IMR-90 (cell line): ENCODE measurements around the gene MCMBP. TPM values are rescaled to one million over a fixed set of nuclear protein-coding genes. Genes with fewer than 3 reads are reported as not detected.
A peak's percentile ranks its signal among the peaks of the same experiment; 100 is the strongest.

Source experiments
- ATAC-seq: fragments of 200-7000 bp; cut with Tn5 transposase; 2 replicates; pipeline ENCODE4 v1.9.1; 2020; ENCODE audit warnings: low read depth, mild to moderate bottlenecking, moderate library complexity
- BruUV-seq: library from RNA; stranded (reverse); fragments of 400-500 nt; replicated peaks from 2 replicates; lab custom pipeline; 2021; lab: Mats Ljungman, UMichigan
- CTCF ChIA-PET: fragments of 300-600 bp; formaldehyde crosslinking; extraction: SDS; loops from one replicate; lab custom pipeline; 2021; ENCODE audit warnings: antibody characterized with exemption; lab: Yijun Ruan, JAX
- POLR2A ChIA-PET: fragments of 300-600 bp; sonication (Branson Sonifier 250); formaldehyde crosslinking; loops from one replicate; lab custom pipeline; 2022; ENCODE audit warnings: antibody characterized with exemption; ENCODE audit not compliant: unreplicated experiment; lab: Charles Lee
- DNase-seq: peaks from one replicate; pipeline ENCODE4 v3.0.0; 2013
- H2AFZ ChIP-seq: replicated peaks from 2 replicates; pipeline ENCODE3; 2013; ENCODE audit warnings: low read length, mild to moderate bottlenecking; ENCODE audit not compliant: poor library complexity
- H2AK5ac ChIP-seq: 2 replicates; pipeline ENCODE4 v1.6.1; 2013; ENCODE audit warnings: low read depth, low read length, inconsistent platforms
- H2AK9ac ChIP-seq: replicated peaks from 2 replicates; pipeline ENCODE3; 2013; ENCODE audit warnings: mild to moderate bottlenecking, low read depth, low read length, moderate library complexity; ENCODE audit not compliant: poor library complexity
- H2BK120ac ChIP-seq: 2 replicates; pipeline ENCODE4 v1.6.1; 2013; ENCODE audit warnings: low read depth, low read length, inconsistent platforms
- H2BK15ac ChIP-seq: 3 replicates; pipeline ENCODE4 v1.6.1; 2013; ENCODE audit warnings: low read depth, low read length, inconsistent platforms
- H2BK20ac ChIP-seq: 2 replicates; pipeline ENCODE4 v1.6.1; 2013; ENCODE audit warnings: low read depth, mild to moderate bottlenecking, inconsistent platforms, low read length, moderate library complexity
- H2BK5ac ChIP-seq: 2 replicates; pipeline ENCODE4 v1.6.1; 2013; ENCODE audit warnings: mild to moderate bottlenecking, low read depth, low read length, inconsistent platforms; ENCODE audit not compliant: poor library complexity, severe bottlenecking
- H3K14ac ChIP-seq: replicated peaks from 2 replicates; pipeline ENCODE4 v1.6.1; 2013; ENCODE audit warnings: low read depth, low read length, inconsistent platforms
- H3K18ac ChIP-seq: 2 replicates; pipeline ENCODE4 v1.6.1; 2013; ENCODE audit warnings: low read depth, low read length, control low read depth
- H3K23ac ChIP-seq: 2 replicates; pipeline ENCODE4 v1.6.1; 2013; ENCODE audit warnings: low read depth, low read length, inconsistent platforms
- H3K27ac ChIP-seq: 2 replicates; pipeline ENCODE4 v1.5.1; 2013; ENCODE audit warnings: mild to moderate bottlenecking, control low read depth, low read length; ENCODE audit not compliant: insufficient read depth
- H3K27me3 ChIP-seq: 2 replicates; pipeline ENCODE4 v1.6.1; 2013; ENCODE audit warnings: low read length; ENCODE audit not compliant: control insufficient read depth, insufficient read depth
- H3K36me3 ChIP-seq: 2 replicates; pipeline ENCODE4 v1.6.1; 2013; ENCODE audit warnings: low read length, mixed read lengths; ENCODE audit not compliant: control insufficient read depth, insufficient read depth
- H3K4ac ChIP-seq: 2 replicates; pipeline ENCODE4 v1.6.1; 2013; ENCODE audit warnings: low read depth, low read length, inconsistent platforms
- H3K4me1 ChIP-seq: 2 replicates; pipeline ENCODE4 v1.6.1; 2013; ENCODE audit warnings: low read length, mixed read lengths; ENCODE audit not compliant: control insufficient read depth, insufficient read depth
- H3K4me2 ChIP-seq: 2 replicates; pipeline ENCODE4 v1.6.1; 2013; ENCODE audit warnings: low read depth, mild to moderate bottlenecking, control low read depth, low read length, moderate library complexity
- H3K4me3 ChIP-seq: 2 replicates; pipeline ENCODE4 v1.5.1; 2013; ENCODE audit warnings: low read depth, mild to moderate bottlenecking, control low read depth, low read length, moderate library complexity; ENCODE audit not compliant: insufficient read depth
- H3K56ac ChIP-seq: 2 replicates; pipeline ENCODE4 v1.6.1; 2013; ENCODE audit warnings: low read length, inconsistent platforms; ENCODE audit not compliant: insufficient read depth; ENCODE audit errors: extremely low read depth
- H3K79me1 ChIP-seq, 2 experiments: 2 replicates each; pipeline ENCODE4 v1.6.1; 2013; ENCODE audit warnings: low read length in 2 of 2, inconsistent platforms in 1 of 2, low read depth in 1 of 2
- H3K9ac ChIP-seq: 2 replicates; pipeline ENCODE4 v1.6.1; 2013; ENCODE audit warnings: low read depth, low read length, control low read depth
- H3K9me1 ChIP-seq: 2 replicates; pipeline ENCODE4 v1.6.1; 2013; ENCODE audit warnings: low read length, inconsistent platforms; ENCODE audit not compliant: insufficient read depth
- H3K9me3 ChIP-seq: 2 replicates; pipeline ENCODE4 v1.6.1; 2013; ENCODE audit warnings: low read length; ENCODE audit not compliant: control insufficient read depth, insufficient read depth
- H4K20me1 ChIP-seq: 2 replicates; pipeline ENCODE4 v1.6.1; 2013; ENCODE audit warnings: low read length, inconsistent platforms; ENCODE audit not compliant: insufficient read depth
- H4K5ac ChIP-seq: 2 replicates; pipeline ENCODE4 v1.6.1; 2013; ENCODE audit warnings: mild to moderate bottlenecking, low read depth, low read length, control low read depth
- H4K8ac ChIP-seq, 2 experiments: 2 replicates each; pipeline ENCODE4 v1.6.1; 2013; ENCODE audit warnings: low read depth in 2 of 2, low read length in 2 of 2, control low read depth in 1 of 2, inconsistent platforms in 1 of 2
- H4K91ac ChIP-seq: 2 replicates; pipeline ENCODE4 v1.6.1; 2013; ENCODE audit warnings: low read depth, low read length, inconsistent platforms; ENCODE audit not compliant: insufficient read depth
- BHLHE40 ChIP-seq: fragments of 150-350 bp; IDR thresholded peaks from 2 replicates; pipeline ENCODE4 v1.6.1; 2016; ENCODE audit warnings: mild to moderate bottlenecking, low read depth, low read length
- CEBPB ChIP-seq: IDR thresholded peaks from 2 replicates; pipeline ENCODE4 v1.6.1; 2012; ENCODE audit warnings: low read depth, low read length, improper control_type of control experiment
- CHD1 ChIP-seq: IDR thresholded peaks from 2 replicates; pipeline ENCODE4 v1.6.1; 2012; ENCODE audit warnings: low read depth, low read length, improper control_type of control experiment
- ELK1 ChIP-seq: fragments of 150-350 bp; IDR thresholded peaks from 2 replicates; pipeline ENCODE4 v1.6.1; 2016; ENCODE audit warnings: low read depth, mild to moderate bottlenecking, low read length, moderate library complexity, borderline replicate concordance
- NFE2L2 ChIP-seq: fragments of 150-350 bp; IDR thresholded peaks from 2 replicates; pipeline ENCODE4 v1.6.1; 2016; ENCODE audit warnings: low read depth, mild to moderate bottlenecking, low read length
- POLR2A ChIP-seq: IDR thresholded peaks from 2 replicates; pipeline ENCODE4 v1.6.1; 2012; ENCODE audit warnings: mild to moderate bottlenecking, low read depth, low read length
- RCOR1 ChIP-seq: IDR thresholded peaks from 2 replicates; pipeline ENCODE4 v1.6.1; 2012; ENCODE audit warnings: mild to moderate bottlenecking, low read length, improper control_type of control experiment; ENCODE audit not compliant: insufficient replicate concordance
- SMC3 ChIP-seq: fragments of 150-350 bp; IDR thresholded peaks from 2 replicates; pipeline ENCODE4 v1.6.1; 2016; ENCODE audit warnings: low read depth, mild to moderate bottlenecking, antibody characterized with exemption, low read length, moderate library complexity
- USF2 ChIP-seq: fragments of 150-350 bp; IDR thresholded peaks from 2 replicates; pipeline ENCODE4 v1.6.1; 2017; ENCODE audit warnings: mild to moderate bottlenecking, antibody characterized with exemption, low read length, low read depth
- WGBS, 2 experiments: methylation state at CpG; one replicate each; pipeline versions ENCODE4 v1.1.5 to v1.1.7; 2013; ENCODE audit warnings: missing lambda C conversion rate in 2 of 2; ENCODE audit not compliant: insufficient read length in 1 of 2; ENCODE audit errors: extremely low coverage in 2 of 2; 5-methylcytosine and 5-hydroxymethylcytosine counted together
- dilution Hi-C: fragments of 300-500 bp; cut with HindIII; formaldehyde crosslinking; loops from one replicate; pipeline ENCODE4 v1.14.3; 2018; ENCODE audit warnings: low sequenced_read_pairs; ENCODE audit not compliant: unreplicated experiment
- in situ Hi-C: fragments of 300-500 bp; cut with MboI; formaldehyde crosslinking; loops from 3 replicates; pipeline ENCODE4 v1.14.3; 2019; ENCODE audit warnings: low sequenced_read_pairs, inconsistent platforms, mixed read lengths
- intact Hi-C: fragments of 100-400 bp; cut with micrococcal nuclease; formaldehyde crosslinking; loops from 2 replicates; pipeline ENCODE4 v1.10.0; 2022
- polyA plus RNA-seq, 3 experiments: library from polyadenylated mRNA; depleted of rRNA; stranded (reverse); fragments of >200 nt; gene quantifications; 2 replicates each; pipeline ENCODE4 v1.2.3, GENCODE V29; 2012; ENCODE audit warnings: low replicate concordance in 1 of 3
- total RNA-seq: library from RNA; depleted of rRNA; stranded (reverse); fragments of >200 nt; gene quantifications from 2 replicates; pipeline ENCODE4 v1.2.3, GENCODE V29; 2012

MCMBP gene
- total and polyA plus RNA-seq, 2 of the 4 experiments (the other 2 are of a cell fraction), result 39.0 to 59.9 TPM

- no peak for DNase-seq
Observed at GRCh38 chr10:119805702-119806230, 66.9 kb downstream of the MCMBP start.

More at GRCh38 chr10:119805702-119806230, 66.9 kb downstream of the MCMBP start:
- H3K4ac ChIP-seq, result no peak overlapping the region
- peak overlapping the region; percentile 25; the same call in 1 of the 2 replicates for H4K5ac ChIP-seq
- peaks cover 6% of the 10 kb centered on the region for H3K9me1 ChIP-seq
- no peaks in the 10 kb centered on the region for H3K79me1 ChIP-seq
- H3K27me3 ChIP-seq, result no peaks in the 10 kb centered on the region
- no peak overlapping the region for H3K14ac ChIP-seq
- H4K8ac ChIP-seq, result no peak overlapping the region; a peak in 1 of 4 replicates
- H3K4me3 ChIP-seq, result no peak overlapping the region
- H2BK15ac ChIP-seq, result no peak overlapping the region
- H3K4me1 ChIP-seq, result no peaks in the 10 kb centered on the region; the same call in 1 of the 2 replicates
- WGBS, 2 experiments, result 100% methylated on average over 2 of the region's 5 CpGs; no CpG with 5 or more reads in 1 of the 2 experiments
- BruUV-seq, result no TSS peak
- H3K4me2 ChIP-seq, result no peak overlapping the region
- no peak overlapping the region for H2AK9ac ChIP-seq
- in situ Hi-C loops (no loop called here), dilution Hi-C loops (no loop called here), intact Hi-C loops (no loop called here)
- ChIA-PET CTCF (interaction anchor here (1.7 kb wide), 1 partner anchor 55 kb away, joined by 7 read pairs; no protein-coding TSS in a partner anchor), POLR2A (no interaction called here)
- ATAC-seq, result no peak
- H3K9me3 ChIP-seq, result no peaks in the 10 kb centered on the region
- no peak overlapping the region for H2AK5ac ChIP-seq
- no peak overlapping the region for H3K56ac ChIP-seq
- H3K9ac ChIP-seq, result no peak overlapping the region
- H4K91ac ChIP-seq, result no peak overlapping the region
- H2BK5ac ChIP-seq, result no peak overlapping the region
- TF ChIP-seq NFE2L2 (no peak), USF2 (no peak), ELK1 (no peak), POLR2A (no peak), BHLHE40 (no peak), SMC3 (no peak), CEBPB (no peak), CHD1 (no peak), RCOR1 (no peak)
- no peak overlapping the region; the same call in 1 of the 2 replicates for H2BK20ac ChIP-seq
- no peak overlapping the region for H2AFZ ChIP-seq
- H3K27ac ChIP-seq, result no peak overlapping the region
- no peaks in the 10 kb centered on the region; the same call in 1 of the 2 replicates for H3K36me3 ChIP-seq
- no peak overlapping the region for H3K23ac ChIP-seq
- H2BK120ac ChIP-seq, result no peak overlapping the region
- H3K18ac ChIP-seq, result peak overlapping the region; percentile 55; the same call in 1 of the 2 replicates
- H4K20me1 ChIP-seq, result no peaks in the 10 kb centered on the region
